Head of caudate nucleus (tissue), 42 donors: Measurements from ENCODE around the gene BARD1.
"Not testable (repeated sequence)": the region's sequence is repeated elsewhere in the genome, so short reads cannot be mapped to it uniquely, and the experiment has no call there.

Experiments used
- DNase-seq, 42 donors: peaks; one replicate each; pipeline versions ENCODE4 v3.0.0 to v3.0.0-alpha.2; 2020 to 2021; ENCODE audit warnings: mixed read lengths in 7 of 42
- intact Hi-C: fragments of 100-400 bp; cut with DNase I; formaldehyde crosslinking; loops from one replicate; pipeline ENCODE4 v1.15.0; 2022

BARD1 gene

DNA sequence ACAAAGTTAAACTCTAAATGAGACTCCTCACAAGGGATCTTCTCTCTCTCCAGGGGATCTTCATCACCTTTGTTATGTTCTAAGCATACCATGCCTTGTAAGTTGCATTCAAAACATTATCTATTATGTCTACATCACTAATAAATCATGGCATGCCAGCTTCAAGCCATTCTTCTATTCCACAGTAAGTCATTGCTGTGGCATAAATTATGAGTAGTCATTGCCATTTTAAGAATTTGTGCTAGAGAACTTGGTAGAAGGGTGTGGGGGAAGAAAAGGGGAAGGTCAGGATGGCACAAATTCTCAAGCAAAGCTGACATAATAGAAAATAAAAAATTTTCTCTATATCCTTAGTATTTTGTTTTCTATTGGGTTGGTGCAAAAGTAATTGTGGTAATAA, 33.5 kb downstream of the BARD1 start:
- intact Hi-C loops = no loop called here
- DNase-seq = no peak

DNA sequence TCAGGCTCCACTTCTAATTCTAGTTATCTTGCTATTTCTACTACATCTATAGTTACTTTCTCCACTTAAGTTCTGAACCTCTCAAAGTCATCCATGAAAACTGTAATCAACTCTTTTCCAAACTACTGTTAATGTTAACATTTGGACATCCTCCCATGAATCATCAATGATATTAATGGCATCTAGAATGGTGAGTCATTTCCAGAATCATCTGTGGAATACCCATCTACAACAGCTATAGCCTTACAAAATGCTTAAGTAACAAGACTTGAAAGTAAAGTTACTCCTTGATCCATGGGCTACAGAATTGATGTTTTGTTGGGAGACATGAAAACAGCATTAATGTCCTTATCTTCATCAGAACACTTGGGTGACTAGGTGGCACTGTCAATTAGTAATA, 35.4 kb downstream of the BARD1 start:
- no peak for DNase-seq
- intact Hi-C loops = no loop called here

DNA sequence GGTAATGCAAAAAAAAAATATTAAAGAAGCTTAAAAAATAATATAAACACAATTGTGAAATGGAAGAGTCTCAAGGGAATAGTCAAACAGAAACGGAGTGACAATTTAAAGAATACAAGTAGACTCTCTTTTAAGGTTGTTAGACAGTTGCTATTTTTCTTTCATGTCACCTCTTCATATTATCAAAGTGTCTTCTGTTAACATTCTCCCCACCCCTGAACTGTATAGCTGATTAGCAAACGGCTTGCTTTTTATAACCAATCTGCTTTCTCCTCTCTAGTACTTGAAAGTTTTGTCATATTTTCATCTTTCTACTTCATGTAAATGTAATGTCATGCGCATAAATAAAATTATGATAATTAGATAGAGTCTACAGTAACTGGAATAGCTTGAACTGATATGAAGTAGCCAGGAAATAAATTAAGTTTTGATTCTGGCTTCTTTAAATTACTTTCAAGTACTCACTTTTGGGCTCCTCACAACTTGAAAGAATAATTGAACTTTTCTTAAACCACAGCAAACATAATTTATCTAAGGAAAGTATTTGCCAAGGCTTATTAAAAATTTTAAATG, 37.0 kb downstream of the BARD1 start:
- no peak for DNase-seq
- intact Hi-C loops = no loop called here

GRCh38 chr2:214765180-214765579, 44.3 kb downstream of the BARD1 start:
- intact Hi-C loops = no loop called here
- DNase-seq = no peak

GRCh38 chr2:214753455-214753854, 56.0 kb downstream of the BARD1 start:
- intact Hi-C loops = no loop called here
- no peak for DNase-seq

DNA sequence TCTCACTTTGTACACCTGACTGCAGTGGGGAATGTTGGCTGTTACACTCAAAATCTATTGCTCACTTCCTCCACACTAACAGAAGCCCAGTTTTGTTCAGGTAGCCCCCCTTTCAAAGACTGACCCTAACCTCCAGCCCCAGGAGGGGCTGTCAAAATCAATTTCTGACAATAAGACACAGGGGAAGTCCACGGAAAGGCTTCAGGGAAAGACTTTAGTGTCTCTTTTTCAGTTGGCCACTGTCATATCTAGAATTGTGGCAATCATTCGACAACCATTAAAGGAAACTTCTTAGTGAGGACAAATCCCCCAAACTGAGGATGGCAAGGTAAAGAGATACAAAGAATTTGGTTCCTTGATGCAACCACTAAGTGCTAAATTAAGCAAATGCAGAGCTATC, 59.0 kb downstream of the BARD1 start:
- no peak for DNase-seq

DNA sequence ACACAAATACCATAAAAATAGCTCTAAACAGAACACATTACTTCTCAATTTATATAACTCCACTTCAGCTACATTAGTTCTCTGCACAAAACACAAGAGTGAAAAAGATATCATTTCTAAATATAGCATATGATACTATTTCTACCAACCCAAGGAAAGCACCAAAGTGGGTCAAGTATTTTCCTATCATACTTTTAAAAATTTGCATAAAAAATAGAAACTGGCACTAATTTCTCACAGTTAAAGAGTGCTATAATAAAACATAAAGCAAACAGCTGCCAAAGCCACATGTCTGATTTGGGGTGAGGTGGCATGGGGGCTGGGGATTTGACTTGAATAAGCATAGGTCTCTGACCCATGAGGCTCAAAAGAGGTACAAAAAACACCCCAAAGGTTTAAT, 61.5 kb downstream of the BARD1 start:
- no peak for DNase-seq
- intact Hi-C loops = no loop called here

More for the DNA sequence above, 59.0 kb downstream of the BARD1 start:
- intact Hi-C loops = no loop called here

GRCh38 chr2:214742119-214742518, 67.4 kb downstream of the BARD1 start:
- DNase-seq = no peak
- intact Hi-C loops = no loop called here

- DNase-seq = no peak
- intact Hi-C loops = no loop called here
Measured at GRCh38 chr2:214740867-214741395, 68.6 kb downstream of the BARD1 start.

- intact Hi-C loops = no loop called here
- no peak for DNase-seq
Measured at GRCh38 chr2:214737188-214737587, 72.3 kb downstream of the BARD1 start.

DNA sequence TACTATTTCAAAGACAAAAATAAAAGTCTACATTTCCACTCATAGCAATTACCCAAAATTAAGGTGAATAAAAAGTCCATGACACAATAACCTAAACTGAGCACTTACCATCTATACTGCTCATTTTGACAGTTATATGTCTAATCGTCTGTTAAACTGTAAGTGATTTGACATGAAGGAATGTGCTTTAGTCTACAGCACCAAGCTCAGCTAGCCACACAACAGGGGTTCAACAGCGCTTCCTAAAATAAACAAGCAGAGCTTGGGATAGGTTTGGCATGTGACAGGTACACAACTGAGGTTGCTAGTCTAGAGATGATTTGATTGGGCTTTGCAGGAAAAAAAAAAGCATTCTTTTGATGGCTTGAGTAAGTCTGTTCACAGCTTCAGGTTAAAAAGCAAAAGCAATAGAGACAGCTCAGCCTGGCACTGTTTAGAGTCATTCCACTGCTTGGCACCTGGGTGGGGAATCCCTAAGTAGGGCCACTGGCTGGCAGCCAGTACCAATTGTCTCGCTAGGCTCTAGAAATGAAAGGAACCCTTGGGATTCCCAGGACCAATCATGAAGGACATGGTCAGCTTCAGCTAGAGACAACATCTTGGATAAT, 78.6 kb downstream of the BARD1 start:
- no peak for DNase-seq
- intact Hi-C loops = no loop called here

DNA sequence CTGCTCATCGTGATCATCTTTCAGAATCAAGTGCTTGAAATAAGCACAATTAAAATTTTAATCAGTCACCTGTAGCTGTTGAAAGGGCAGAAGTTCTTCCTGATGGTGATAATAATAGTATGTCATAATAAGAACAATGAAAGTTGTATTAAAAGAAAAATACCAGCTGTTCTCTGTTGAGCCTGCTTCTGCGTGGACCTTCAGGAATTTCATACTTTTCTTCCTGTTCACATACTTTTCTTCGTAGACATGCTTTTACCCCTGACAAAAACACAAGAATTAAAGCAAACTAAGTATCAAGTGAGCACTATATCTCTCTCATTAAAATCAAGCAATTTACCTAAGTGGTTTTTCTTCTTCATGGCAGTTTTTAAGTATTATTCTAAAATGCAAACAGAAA, 79.2 kb downstream of the BARD1 start:
- no peak for DNase-seq
- intact Hi-C loops = no loop called here

DNA sequence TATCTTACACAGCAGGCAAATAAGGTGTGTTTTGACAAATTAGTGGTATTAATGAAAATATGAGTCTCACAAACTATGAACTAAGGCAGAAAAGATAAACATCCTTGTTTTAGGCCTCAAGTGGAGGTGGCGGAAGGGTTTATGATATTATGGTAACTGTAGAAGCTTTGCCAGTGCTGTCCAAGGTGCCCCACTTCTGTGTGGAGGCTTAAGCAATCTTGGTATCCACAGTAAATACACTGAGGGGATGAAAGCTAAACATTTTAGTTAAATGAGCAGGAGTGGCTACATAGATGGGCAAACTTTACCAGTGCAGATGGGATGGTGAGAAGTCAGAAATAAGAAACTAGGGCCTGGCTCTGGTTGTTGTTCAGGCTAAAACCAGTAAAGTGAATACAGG, 84.7 kb downstream of the BARD1 start:
- intact Hi-C loops = no loop called here

GRCh38 chr2:214717837-214718236, 91.6 kb downstream of the BARD1 start:
- DNase-seq, intact Hi-C loops: not testable (repeated sequence)

More for the DNA sequence above, 84.7 kb downstream of the BARD1 start:
- no peak for DNase-seq

DNA sequence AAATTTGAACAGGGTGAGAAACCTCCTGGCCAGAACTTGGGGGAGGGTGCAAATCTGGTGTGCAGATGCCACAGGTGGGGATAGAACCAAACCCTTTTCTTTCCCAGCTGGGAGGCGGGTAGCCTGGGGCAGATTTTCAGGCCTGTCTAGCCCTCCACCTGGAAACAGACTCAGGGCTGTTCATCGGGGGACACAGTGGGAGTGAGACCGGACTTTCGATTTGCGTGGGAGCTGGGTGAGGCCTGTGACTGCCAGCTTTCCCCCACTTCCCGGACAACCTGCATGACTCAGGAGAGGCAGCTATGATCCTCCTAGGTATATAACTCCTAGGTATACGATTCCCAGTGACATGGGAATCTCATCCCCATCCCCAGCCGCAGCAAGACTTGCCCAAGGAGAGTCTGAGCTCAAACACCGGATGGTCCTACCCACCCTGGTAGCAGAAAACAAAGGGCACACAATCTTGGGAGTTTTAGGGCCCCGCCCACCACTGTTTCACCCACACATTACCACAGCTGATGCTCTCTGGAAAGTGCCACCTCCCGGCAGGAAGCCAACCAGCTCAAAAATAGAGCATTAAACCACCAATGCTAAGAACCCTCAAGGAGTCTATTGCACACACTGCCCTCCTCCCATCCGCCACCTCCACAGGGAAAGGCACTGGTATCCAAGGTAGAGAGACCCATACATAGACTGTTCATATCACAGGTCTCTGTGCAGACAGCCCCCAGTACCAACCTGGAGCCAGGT, 92.5 kb downstream of the BARD1 start:
- intact Hi-C loops = no loop called here
- DNase-seq = no peak

GRCh38 chr2:214715025-214715424, 94.5 kb downstream of the BARD1 start:
- intact Hi-C loops = no loop called here
- DNase-seq = no peak

- no peak for DNase-seq
- intact Hi-C loops = no loop called here
Measured at GRCh38 chr2:214713080-214713830, 96.2 kb downstream of the BARD1 start.

- intact Hi-C loops = no loop called here
Measured at GRCh38 chr2:214710729-214711128, 98.8 kb downstream of the BARD1 start.

GRCh38 chr2:214706986-214707385, 102.5 kb downstream of the BARD1 start:
- DNase-seq = no peak
- intact Hi-C loops = no loop called here

More at GRCh38 chr2:214710729-214711128, 98.8 kb downstream of the BARD1 start:
- no peak for DNase-seq

- no peak for DNase-seq
- intact Hi-C loops = no loop called here
Measured at GRCh38 chr2:214699236-214699635, 110.2 kb downstream of the BARD1 start.
